ENCODE measurements around the gene SPOCK1. TPM values are rescaled to one million over a fixed set of nuclear protein-coding genes. Genes with fewer than 3 reads are reported as not detected.

Gene SPOCK1
- polyA plus RNA-seq, 3 donors, result 1.8 to 5.7 (median 2.1) TPM

DNA sequence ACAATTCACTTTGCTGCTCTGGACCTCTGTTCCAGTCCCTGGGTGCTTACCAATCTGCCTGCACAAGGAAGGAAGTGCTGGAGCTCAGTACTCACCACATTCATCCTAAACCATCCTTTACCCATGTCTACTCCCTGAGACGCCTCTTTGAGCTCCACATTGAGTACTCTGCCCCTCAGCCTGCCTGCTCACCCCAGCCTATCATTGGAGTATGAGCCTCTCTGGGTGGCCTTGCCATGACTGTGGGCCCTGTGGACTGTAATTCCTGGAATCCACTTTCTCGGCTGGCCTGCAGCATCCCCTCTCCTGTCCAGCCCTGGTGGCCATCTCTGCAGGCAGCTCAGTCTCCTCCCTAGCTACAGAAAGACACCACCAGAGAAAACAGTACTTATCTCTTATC is 428.6 kb downstream of the SPOCK1 start:
- no peaks in the 10 kb centered on the region for H3K79me2 ChIP-seq (ENCODE audit: insufficient read depth, low read length)
- peaks cover 0 to 6% (median 2%) of the 10 kb centered on the region in 7 donors for H3K9me3 Mint-ChIP-seq
- no peak overlapping the region for H3K27ac ChIP-seq (ENCODE audit: low read depth in 1 of 2, low read length in 2 of 2)
- H3K4me3 Mint-ChIP-seq, result no peak overlapping the region
- intact Hi-C loops (cut with micrococcal nuclease), result no loop called here
- H3K4me3 ChIP-seq (replicated peaks in 1 of 3; ENCODE audit: low read depth in 2 of 3, low read length in 3 of 3), result no peak overlapping the region
- H4K20me1 ChIP-seq (ENCODE audit: insufficient read depth, low read length), result no peaks in the 10 kb centered on the region
- no peak overlapping the region for H2AFZ ChIP-seq (ENCODE audit: insufficient read depth, low read depth, low read length, poor library complexity, severe bottlenecking)
- no peak for DNase-seq
- WGBS (ENCODE audit: insufficient coverage), result 86% methylated on average over 2 of the region's 2 CpGs
- H3K27me3 ChIP-seq (ENCODE audit: control insufficient read depth in 2 of 2, insufficient read depth in 2 of 2, low read length in 2 of 2), result no peaks in the 10 kb centered on the region
- no peaks in the 10 kb centered on the region for H3K36me3 Mint-ChIP-seq
- no peak overlapping the region for H3K27ac Mint-ChIP-seq
- no peaks in the 10 kb centered on the region for H3K4me1 ChIP-seq (ENCODE audit: control insufficient read depth in 1 of 2, insufficient read depth in 2 of 2, low read length in 2 of 2)
- no peak overlapping the region for H3K4me2 ChIP-seq (replicated peaks; ENCODE audit: extremely low read depth, low read length, poor library complexity, severe bottlenecking)
- H3K27me3 Mint-ChIP-seq (ENCODE audit: low read depth in 3 of 3), result peaks cover 0 to 3% (median 3%) of the 10 kb centered on the region in 3 donors
- H3K9ac ChIP-seq (ENCODE audit: insufficient read depth, low read length, poor library complexity, severe bottlenecking), result no peak overlapping the region
- peaks cover 0 to 2% of the 10 kb centered on the region in 2 donors for H3K9me3 ChIP-seq (replicated peaks in 1 of 2; ENCODE audit: control insufficient read depth in 1 of 2, insufficient read depth in 1 of 2, low read length in 2 of 2)
- TF ChIP-seq, protein P1, sequence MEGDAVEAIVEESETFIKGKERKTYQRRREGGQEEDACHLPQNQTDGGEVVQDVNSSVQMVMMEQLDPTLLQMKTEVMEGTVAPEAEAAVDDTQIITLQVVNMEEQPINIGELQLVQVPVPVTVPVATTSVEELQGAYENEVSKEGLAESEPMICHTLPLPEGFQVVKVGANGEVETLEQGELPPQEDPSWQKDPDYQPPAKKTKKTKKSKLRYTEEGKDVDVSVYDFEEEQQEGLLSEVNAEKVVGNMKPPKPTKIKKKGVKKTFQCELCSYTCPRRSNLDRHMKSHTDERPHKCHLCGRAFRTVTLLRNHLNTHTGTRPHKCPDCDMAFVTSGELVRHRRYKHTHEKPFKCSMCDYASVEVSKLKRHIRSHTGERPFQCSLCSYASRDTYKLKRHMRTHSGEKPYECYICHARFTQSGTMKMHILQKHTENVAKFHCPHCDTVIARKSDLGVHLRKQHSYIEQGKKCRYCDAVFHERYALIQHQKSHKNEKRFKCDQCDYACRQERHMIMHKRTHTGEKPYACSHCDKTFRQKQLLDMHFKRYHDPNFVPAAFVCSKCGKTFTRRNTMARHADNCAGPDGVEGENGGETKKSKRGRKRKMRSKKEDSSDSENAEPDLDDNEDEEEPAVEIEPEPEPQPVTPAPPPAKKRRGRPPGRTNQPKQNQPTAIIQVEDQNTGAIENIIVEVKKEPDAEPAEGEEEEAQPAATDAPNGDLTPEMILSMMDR (IDR thresholded peaks at IDR 0.05), result no peak
- no peaks in the 10 kb centered on the region for H3K4me1 Mint-ChIP-seq
- no peaks in the 10 kb centered on the region for H3K36me3 ChIP-seq (replicated peaks in 1 of 2; ENCODE audit: control insufficient read depth in 1 of 2, insufficient read depth in 2 of 2, low read length in 2 of 2)

DNA sequence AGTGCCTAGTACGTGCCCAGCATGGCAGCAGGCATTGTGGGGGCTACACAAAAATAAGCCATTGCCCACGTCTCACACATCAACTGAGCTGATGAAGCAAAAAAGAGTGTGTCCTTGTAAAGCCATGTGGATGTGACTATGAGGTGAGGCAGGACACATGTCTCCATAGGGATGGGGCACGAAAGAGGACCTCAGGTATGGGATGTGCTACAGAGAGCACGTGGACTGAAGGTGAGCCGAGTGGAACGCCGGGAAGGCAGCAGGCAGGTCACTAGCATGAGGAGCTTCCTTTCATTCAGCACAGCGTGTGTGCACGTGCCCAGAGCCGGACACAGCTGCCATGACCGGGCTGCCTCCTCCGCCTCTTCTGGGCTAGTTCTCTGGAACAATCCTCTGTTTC is 429.8 kb downstream of the SPOCK1 start:
- H3K9ac ChIP-seq (ENCODE audit: insufficient read depth, low read length, poor library complexity, severe bottlenecking), result no peak overlapping the region
- no peak overlapping the region for H2AFZ ChIP-seq (ENCODE audit: insufficient read depth, low read depth, low read length, poor library complexity, severe bottlenecking)
- Mint-ChIP-seq H3K36me3 (no peaks in the 10 kb centered on the region), H3K27ac (no peak overlapping the region), H3K4me1 (no peaks in the 10 kb centered on the region), H3K27me3 (ENCODE audit: low read depth in 3 of 3) (peaks cover 0 to 3% (median 3%) of the 10 kb centered on the region in 3 donors), H3K9me3 (peaks cover 0 to 6% (median 2%) of the 10 kb centered on the region in 7 donors), H3K4me3 (no peak overlapping the region)
- no peaks in the 10 kb centered on the region for H3K36me3 ChIP-seq (replicated peaks in 1 of 2; ENCODE audit: control insufficient read depth in 1 of 2, insufficient read depth in 2 of 2, low read length in 2 of 2)
- no peaks in the 10 kb centered on the region for H3K4me1 ChIP-seq (ENCODE audit: control insufficient read depth in 1 of 2, insufficient read depth in 2 of 2, low read length in 2 of 2)
- 95% methylated on average over 10 of the region's 12 CpGs for WGBS (ENCODE audit: insufficient coverage)
- DNase-seq, result no peak
- no peak overlapping the region for H3K4me2 ChIP-seq (replicated peaks; ENCODE audit: extremely low read depth, low read length, poor library complexity, severe bottlenecking)
- no peaks in the 10 kb centered on the region for H4K20me1 ChIP-seq (ENCODE audit: insufficient read depth, low read length)
- TF ChIP-seq, protein P1 (IDR thresholded peaks at IDR 0.05), result no peak
- peaks cover 0 to 2% of the 10 kb centered on the region in 2 donors for H3K9me3 ChIP-seq (replicated peaks in 1 of 2; ENCODE audit: control insufficient read depth in 1 of 2, insufficient read depth in 1 of 2, low read length in 2 of 2)
- no peak overlapping the region for H3K27ac ChIP-seq (ENCODE audit: low read depth in 1 of 2, low read length in 2 of 2)
- no peaks in the 10 kb centered on the region for H3K27me3 ChIP-seq (ENCODE audit: control insufficient read depth in 2 of 2, insufficient read depth in 2 of 2, low read length in 2 of 2)
- intact Hi-C loops (cut with micrococcal nuclease), result no loop called here
- H3K79me2 ChIP-seq (ENCODE audit: insufficient read depth, low read length), result no peaks in the 10 kb centered on the region
- no peak overlapping the region for H3K4me3 ChIP-seq (replicated peaks in 1 of 3; ENCODE audit: low read depth in 2 of 3, low read length in 3 of 3)
